Mesothelial cell of epicardium (in vitro differentiated cells): ENCODE measurements around the gene IRF8. TPM values are rescaled to one million over a fixed set of nuclear protein-coding genes. Genes with fewer than 3 reads are reported as not detected.

Experiments
- DNase-seq, 2 experiments: peaks; one replicate each; pipeline ENCODE4 v3.0.0; 2021; ENCODE audit warnings: low spot score in 2 of 2; ENCODE audit not compliant: unreplicated experiment in 2 of 2
- H3K27ac Mint-ChIP-seq: 2 replicates; pipeline ENCODE4 v1.8.0; 2021; ENCODE audit warnings: mixed read lengths
- H3K27me3 Mint-ChIP-seq: 2 replicates; pipeline ENCODE4 v1.8.0; 2021; ENCODE audit warnings: low read depth, mixed read lengths
- H3K36me3 Mint-ChIP-seq: 2 replicates; pipeline ENCODE4 v1.8.0; 2021; ENCODE audit warnings: mixed read lengths
- H3K4me1 Mint-ChIP-seq: 2 replicates; pipeline ENCODE4 v1.8.0; 2021; ENCODE audit warnings: mixed read lengths
- H3K4me3 Mint-ChIP-seq: 2 replicates; pipeline ENCODE4 v1.8.0; 2021; ENCODE audit warnings: mild to moderate bottlenecking, moderate library complexity, mixed read lengths
- H3K9me3 Mint-ChIP-seq: 2 replicates; pipeline ENCODE4 v1.8.0; 2021; ENCODE audit warnings: mixed read lengths
- total RNA-seq: library from RNA; stranded (reverse); gene quantifications from 3 replicates; pipeline ENCODE4 v1.2.1, GENCODE V29; 2021
- TF ChIP-seq, protein P1 (sequence below): fragments of 200-600 bp; sonication (generic); IDR thresholded peaks from one replicate; pipeline ENCODE4 v1.5.0; 2021; ENCODE audit warnings: antibody characterized with exemption; ENCODE audit not compliant: unreplicated experiment

Gene IRF8
- total RNA-seq, 1 donor from 2014 or later, result 5.8 TPM

DNA sequence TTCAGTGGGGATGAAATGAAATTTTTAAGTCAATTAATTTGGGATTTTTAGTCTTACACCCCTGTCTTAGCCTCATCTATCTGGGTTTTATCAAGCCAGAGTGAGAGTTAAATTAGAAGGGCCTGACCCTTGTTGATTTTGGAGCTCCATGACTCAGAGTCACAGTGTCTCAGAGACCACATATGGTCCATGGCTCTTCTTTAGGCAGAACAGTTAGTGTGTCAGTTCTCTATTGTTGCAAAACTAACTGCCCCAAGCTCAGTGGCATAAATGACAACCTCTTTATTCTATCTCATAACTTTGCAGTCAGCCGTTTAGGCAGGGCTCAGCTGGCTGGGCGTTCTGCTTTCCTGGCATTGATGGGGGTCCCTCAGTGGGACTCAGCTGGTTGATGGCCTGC is 44.7 kb downstream of the IRF8 start:
- H3K4me1 Mint-ChIP-seq, result no peaks in the 10 kb centered on the region
- H3K4me3 Mint-ChIP-seq, result no peak overlapping the region
- H3K9me3 Mint-ChIP-seq, result peaks cover 12% of the 10 kb centered on the region
- TF ChIP-seq, protein P1, sequence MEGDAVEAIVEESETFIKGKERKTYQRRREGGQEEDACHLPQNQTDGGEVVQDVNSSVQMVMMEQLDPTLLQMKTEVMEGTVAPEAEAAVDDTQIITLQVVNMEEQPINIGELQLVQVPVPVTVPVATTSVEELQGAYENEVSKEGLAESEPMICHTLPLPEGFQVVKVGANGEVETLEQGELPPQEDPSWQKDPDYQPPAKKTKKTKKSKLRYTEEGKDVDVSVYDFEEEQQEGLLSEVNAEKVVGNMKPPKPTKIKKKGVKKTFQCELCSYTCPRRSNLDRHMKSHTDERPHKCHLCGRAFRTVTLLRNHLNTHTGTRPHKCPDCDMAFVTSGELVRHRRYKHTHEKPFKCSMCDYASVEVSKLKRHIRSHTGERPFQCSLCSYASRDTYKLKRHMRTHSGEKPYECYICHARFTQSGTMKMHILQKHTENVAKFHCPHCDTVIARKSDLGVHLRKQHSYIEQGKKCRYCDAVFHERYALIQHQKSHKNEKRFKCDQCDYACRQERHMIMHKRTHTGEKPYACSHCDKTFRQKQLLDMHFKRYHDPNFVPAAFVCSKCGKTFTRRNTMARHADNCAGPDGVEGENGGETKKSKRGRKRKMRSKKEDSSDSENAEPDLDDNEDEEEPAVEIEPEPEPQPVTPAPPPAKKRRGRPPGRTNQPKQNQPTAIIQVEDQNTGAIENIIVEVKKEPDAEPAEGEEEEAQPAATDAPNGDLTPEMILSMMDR, result no peak
- no peaks in the 10 kb centered on the region for H3K36me3 Mint-ChIP-seq
- H3K27me3 Mint-ChIP-seq, result peaks cover 32% of the 10 kb centered on the region
- DNase-seq, result no peak
- no peak overlapping the region for H3K27ac Mint-ChIP-seq

DNA sequence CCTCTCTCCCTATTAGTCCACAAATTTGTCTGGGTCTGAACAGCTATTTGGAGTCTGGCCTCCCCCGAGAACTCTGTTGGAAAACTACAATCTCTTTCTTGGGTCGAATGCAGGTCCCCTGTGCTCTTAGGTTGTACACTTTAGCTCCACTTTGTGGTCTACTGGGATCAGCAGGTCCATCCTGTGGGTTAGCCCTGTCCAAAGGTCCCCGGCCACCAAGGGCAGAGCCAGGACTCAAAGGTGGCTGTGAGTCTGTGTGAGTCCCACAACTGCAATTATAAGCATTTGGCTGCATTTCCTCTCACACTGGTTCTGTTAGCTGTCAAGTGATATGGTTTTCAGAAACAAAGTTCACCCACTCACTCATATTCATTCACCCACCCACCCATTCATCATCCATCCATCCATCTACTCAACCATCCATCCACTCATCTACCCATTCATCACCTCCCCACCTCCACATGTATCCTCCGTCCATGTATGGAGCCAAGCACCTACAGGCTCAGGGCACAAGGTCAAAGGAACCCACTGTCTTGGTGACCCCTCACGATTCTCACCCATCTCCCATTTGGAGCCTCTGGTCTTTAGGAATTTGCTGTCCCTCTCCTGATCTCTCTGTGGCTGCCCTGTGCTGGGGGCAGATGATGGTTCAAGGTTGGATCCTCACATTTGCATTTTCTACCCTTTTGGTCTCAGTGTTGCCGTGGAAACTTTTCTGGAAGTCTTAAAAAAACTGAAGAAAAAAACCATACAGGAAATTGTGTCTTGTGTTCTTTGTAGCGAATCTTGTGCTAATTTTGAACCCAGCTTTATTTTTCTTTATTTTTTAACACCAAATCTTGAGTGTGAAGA is 45.8 kb downstream of the IRF8 start:
- H3K36me3 Mint-ChIP-seq, result no peaks in the 10 kb centered on the region
- peaks cover 30% of the 10 kb centered on the region for H3K27me3 Mint-ChIP-seq

DNA sequence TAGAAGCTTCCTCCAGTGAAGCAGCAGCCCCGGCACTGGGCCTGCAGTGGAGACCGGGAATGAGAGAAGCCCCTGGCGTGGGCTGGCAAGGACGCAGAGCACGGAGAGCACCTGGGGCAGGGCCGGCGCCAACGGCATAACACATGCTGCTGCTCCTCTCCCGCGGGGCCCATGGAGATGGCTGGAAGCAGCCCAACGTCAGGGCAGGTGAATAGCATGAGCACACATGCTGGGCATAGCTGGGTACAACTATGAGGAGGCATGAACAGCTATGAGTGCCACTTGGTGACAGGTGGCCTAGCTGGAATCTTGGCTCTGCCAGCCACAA is 46.4 kb downstream of the IRF8 start:
- TF ChIP-seq, protein P1, result no peak
- H3K27me3 Mint-ChIP-seq, result peaks cover 26% of the 10 kb centered on the region
- no peak overlapping the region for H3K4me3 Mint-ChIP-seq
- H3K4me1 Mint-ChIP-seq, result no peaks in the 10 kb centered on the region
- DNase-seq, result no peak
- H3K9me3 Mint-ChIP-seq, result no peaks in the 10 kb centered on the region
- no peak overlapping the region for H3K27ac Mint-ChIP-seq
- H3K36me3 Mint-ChIP-seq, result no peaks in the 10 kb centered on the region

More for the DNA sequence above, 45.8 kb downstream of the IRF8 start:
- DNase-seq, result no peak
- Mint-ChIP-seq H3K27ac (no peak overlapping the region), H3K4me3 (no peak overlapping the region), H3K4me1 (no peaks in the 10 kb centered on the region), H3K9me3 (peaks cover 6% of the 10 kb centered on the region)
- TF ChIP-seq, protein P1, result no peak

DNA sequence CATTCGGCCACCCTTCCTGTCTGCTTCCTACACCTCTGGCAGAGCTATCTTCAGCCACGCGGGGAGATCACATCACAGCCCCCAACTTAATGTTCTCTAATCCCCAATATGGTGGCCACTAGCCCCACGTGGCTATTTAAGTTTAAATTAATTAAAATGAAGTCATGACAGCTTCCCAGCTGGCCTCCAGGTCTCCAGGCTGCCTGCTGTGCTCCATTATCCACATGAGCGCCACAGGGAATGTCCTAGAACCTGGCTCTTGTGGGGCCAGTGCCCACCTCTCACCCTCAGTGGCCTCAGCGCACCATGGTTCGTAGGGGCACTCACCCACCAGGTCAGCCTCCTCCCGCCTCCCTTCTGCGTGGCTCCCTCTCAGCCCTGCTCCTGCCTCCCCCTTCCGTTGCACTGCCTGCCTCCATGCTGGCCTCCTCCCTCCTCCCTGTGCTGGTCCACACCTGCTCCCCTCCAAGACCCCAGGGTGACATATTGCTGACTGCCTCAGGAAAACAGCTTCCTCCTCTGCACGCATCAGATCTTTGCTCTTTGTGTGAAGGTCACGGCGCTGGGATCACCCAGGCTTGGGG is 47.7 kb downstream of the IRF8 start:
- TF ChIP-seq, protein P1, result no peak
- no peaks in the 10 kb centered on the region for H3K4me1 Mint-ChIP-seq
- no peak for DNase-seq
- peaks cover 22% of the 10 kb centered on the region for H3K27me3 Mint-ChIP-seq
- H3K9me3 Mint-ChIP-seq, result no peaks in the 10 kb centered on the region
- H3K4me3 Mint-ChIP-seq, result no peak overlapping the region
- H3K36me3 Mint-ChIP-seq, result no peaks in the 10 kb centered on the region
- H3K27ac Mint-ChIP-seq, result no peak overlapping the region

DNA sequence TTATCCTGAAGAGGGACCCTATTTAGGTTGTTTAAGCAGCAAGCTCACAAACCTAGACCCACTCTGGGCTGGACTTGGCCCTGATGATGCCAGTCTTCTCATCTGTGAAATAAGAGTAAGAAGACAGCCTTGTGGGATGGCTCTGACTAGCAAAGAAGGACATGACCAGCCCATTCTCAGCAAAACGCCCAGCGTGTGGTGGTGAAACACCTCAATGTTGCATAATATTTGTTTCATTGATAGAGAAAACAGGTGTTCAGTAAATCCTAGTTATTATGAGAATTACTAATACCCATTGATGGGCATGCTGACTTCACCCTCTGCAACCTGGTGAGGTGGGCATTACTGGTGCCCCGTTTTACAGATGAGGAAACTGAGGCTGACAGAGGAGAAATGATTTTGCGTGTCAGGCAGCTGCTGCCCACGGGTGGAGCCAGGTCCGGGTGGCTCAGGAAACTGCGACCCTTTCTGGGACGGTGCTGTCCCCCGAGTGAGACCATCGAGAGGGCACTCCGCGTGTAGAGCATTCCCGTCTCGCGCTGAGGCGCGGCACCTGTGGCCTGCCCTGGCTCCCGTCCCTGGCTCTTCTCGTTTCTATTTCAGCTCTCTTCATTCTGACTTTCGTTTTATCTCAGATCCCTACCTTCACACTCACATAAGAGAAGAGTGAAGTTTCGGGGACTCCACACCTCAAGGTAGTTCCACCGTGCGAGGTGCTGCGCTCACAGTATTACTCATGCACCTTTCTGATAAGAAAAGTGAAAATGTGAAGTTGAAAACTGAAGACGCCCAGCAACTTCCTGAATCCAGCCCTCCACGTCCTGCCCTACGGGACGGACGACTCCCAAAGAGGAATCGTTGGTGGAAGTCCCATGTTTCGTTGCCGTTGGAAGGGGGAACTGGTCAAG is 48.5 kb downstream of the IRF8 start:
- DNase-seq, result no peak
- no peaks in the 10 kb centered on the region for H3K36me3 Mint-ChIP-seq
- no peak overlapping the region for H3K4me3 Mint-ChIP-seq
- TF ChIP-seq, protein P1, result no peak
- H3K27ac Mint-ChIP-seq, result no peak overlapping the region
- H3K27me3 Mint-ChIP-seq, result peaks cover 22% of the 10 kb centered on the region
- no peaks in the 10 kb centered on the region for H3K9me3 Mint-ChIP-seq
- H3K4me1 Mint-ChIP-seq, result no peaks in the 10 kb centered on the region
